Lower leg skin (tissue), 4 donors: Measurements from ENCODE around the gene APCDD1. TPM values are rescaled to one million over a fixed set of nuclear protein-coding genes. Genes with fewer than 3 reads are reported as not detected.

Source experiments
- DNase-seq, 2 donors: peaks; one replicate each; pipeline ENCODE4 v3.0.0-alpha.2; 2019; ENCODE audit warnings: low spot score in 2 of 2
- H3K4me3 ChIP-seq: fragments of 200-600 bp; sonication (generic); 2 replicates; pipeline ENCODE4 v1.5.1; 2017; ENCODE audit warnings: mild to moderate bottlenecking, low read depth; ENCODE audit not compliant: poor library complexity, severe bottlenecking
- POLR2A ChIP-seq, 2 donors: fragments of 450-650 bp; IDR thresholded peaks; one replicate each; pipeline ENCODE4 v1.6.1; 2016 to 2017; ENCODE audit warnings: antibody characterized with exemption in 2 of 2, mild to moderate bottlenecking in 1 of 2, moderate library complexity in 1 of 2
- WGBS, 2 donors: methylation state at CpG; one replicate each; pipeline ENCODE4 v1.1.5; 2018; 5-methylcytosine and 5-hydroxymethylcytosine counted together
- intact Hi-C: fragments of 100-400 bp; cut with DNase I; formaldehyde crosslinking; loops from one replicate; pipeline ENCODE4 v1.15.0; 2023; ENCODE audit warnings: low total_unique reads
- total RNA-seq, 4 donors: library from RNA; depleted of rRNA; stranded (reverse); fragments of >200 nt; gene quantifications; one replicate each; pipeline ENCODE4 v1.1.0, GENCODE V29; 2016
- TF ChIP-seq, protein P1 (sequence below), 3 donors: fragments of 450-650 bp; IDR thresholded peaks; one replicate each; pipeline ENCODE4 v1.5.1; 2016; ENCODE audit warnings: antibody characterized with exemption in 3 of 3, mild to moderate bottlenecking in 3 of 3, moderate library complexity in 2 of 3

The APCDD1 gene
- total RNA-seq, 4 donors from 2014 or later = 76.6 to 192 (median 180) TPM

DNA sequence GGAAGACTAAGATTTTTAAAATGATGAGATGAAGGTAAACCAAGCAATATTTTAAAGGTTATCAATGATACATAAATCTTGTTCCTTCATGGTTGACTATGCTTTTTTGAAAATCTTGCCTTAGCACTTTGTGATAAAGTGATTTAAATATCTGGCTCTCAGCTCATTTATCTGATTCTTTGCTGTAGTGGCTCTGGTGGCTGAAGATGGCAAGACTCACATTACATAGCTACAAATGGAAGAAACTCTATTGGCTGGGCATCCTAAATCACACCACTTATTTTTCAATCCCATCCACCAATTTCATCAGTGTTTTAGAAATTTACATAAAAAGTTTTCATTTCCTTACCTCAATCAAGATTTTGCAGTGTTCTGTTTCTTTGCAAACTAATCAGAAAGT, 16.6 kb upstream of the APCDD1 start:
- no peak for TF ChIP-seq POLR2A (IDR thresholded peaks at IDR 0.05)
- TF ChIP-seq, protein P1, sequence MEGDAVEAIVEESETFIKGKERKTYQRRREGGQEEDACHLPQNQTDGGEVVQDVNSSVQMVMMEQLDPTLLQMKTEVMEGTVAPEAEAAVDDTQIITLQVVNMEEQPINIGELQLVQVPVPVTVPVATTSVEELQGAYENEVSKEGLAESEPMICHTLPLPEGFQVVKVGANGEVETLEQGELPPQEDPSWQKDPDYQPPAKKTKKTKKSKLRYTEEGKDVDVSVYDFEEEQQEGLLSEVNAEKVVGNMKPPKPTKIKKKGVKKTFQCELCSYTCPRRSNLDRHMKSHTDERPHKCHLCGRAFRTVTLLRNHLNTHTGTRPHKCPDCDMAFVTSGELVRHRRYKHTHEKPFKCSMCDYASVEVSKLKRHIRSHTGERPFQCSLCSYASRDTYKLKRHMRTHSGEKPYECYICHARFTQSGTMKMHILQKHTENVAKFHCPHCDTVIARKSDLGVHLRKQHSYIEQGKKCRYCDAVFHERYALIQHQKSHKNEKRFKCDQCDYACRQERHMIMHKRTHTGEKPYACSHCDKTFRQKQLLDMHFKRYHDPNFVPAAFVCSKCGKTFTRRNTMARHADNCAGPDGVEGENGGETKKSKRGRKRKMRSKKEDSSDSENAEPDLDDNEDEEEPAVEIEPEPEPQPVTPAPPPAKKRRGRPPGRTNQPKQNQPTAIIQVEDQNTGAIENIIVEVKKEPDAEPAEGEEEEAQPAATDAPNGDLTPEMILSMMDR (IDR thresholded peaks at IDR 0.05) = no peak
- intact Hi-C loops = no loop called here
- no peak overlapping the region for H3K4me3 ChIP-seq
- no peak for DNase-seq

GRCh38 chr18:10439898-10440297, 14.5 kb upstream of the APCDD1 start:
- TF ChIP-seq, protein P1 (IDR thresholded peaks at IDR 0.05) = no peak
- TF ChIP-seq POLR2A (IDR thresholded peaks at IDR 0.05) = no peak
- intact Hi-C loops = no loop called here
- DNase-seq = no peak
- H3K4me3 ChIP-seq = no peak overlapping the region
- 93 to 94% methylated on average over 8 of the region's 8 CpGs for WGBS, 2 donors

DNA sequence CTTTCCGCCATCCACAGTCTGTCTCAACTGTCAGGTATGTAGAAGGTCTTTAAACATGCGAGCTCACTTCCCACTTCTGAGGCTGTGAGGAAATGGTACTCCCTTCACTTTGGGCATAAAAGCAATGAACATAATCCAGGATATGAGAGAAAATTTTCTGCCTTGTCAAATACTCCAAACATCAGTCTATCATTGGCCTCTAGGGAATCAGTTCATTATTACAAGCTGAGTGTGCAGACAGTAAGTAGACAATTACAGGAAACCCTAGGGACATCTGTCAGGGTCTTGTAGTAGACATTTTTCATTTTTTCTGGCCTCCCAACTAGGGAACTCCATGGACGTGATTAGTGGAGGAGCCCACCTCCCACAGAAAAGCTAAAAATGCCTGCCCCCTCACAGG, 13.6 kb upstream of the APCDD1 start:
- intact Hi-C loops = no loop called here
- no peak for DNase-seq
- TF ChIP-seq, protein P1 (IDR thresholded peaks at IDR 0.05) = no peak
- TF ChIP-seq POLR2A (IDR thresholded peaks at IDR 0.05) = no peak
- H3K4me3 ChIP-seq = no peak overlapping the region
- WGBS, 2 donors = 88% methylated on average over 3 of the region's 3 CpGs

DNA sequence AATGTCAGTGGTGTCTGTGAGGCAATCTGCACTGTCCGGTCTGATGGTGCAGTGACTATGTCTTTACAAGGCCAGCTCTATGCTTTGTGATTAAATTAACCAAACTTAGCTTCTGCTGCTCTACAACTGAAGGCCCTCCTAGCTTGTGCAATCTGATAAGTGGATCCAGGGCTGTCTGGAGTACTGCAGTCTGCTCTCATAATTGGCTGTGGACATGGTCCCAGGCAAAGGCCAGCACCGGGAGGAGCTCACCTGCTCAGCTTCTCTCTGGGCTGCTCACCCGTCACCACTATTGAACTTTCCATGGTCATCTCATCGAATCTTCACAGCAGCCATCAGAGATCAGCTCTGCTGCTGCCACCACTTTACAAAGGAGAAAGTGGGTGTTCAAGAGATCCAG, 13.0 kb upstream of the APCDD1 start:
- 92 to 94% methylated on average over 4 of the region's 4 CpGs for WGBS, 2 donors
- intact Hi-C loops = no loop called here
- no peak overlapping the region for H3K4me3 ChIP-seq
- no peak for DNase-seq
- TF ChIP-seq, protein P1 (IDR thresholded peaks at IDR 0.05) = no peak

DNA sequence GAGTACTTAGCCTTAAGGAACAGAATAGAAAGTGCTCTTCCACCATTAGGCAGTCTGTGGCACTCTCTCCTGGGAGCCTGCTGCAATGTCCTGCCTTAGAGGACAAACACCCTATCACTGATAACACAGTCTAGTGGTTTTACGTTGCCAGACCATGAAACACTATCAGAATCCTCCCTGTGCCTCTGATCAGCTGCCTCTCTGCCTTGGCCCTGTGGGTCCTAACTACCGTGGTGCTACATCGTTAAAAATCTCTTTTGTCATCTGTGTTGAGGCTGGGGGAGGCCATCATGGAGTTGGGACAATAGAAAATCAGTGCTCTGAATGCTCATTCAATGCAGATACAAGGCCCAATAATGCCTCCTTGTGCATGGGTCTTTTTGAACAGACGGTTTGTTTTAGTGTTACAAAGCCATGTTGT, 11.9 kb upstream of the APCDD1 start:
- intact Hi-C loops = no loop called here
- no peak for DNase-seq
- no peak for TF ChIP-seq POLR2A (IDR thresholded peaks at IDR 0.05)
- TF ChIP-seq, protein P1 (IDR thresholded peaks at IDR 0.05) = no peak
- 75 to 82% methylated on average over 4 of the region's 4 CpGs for WGBS, 2 donors
- no peak overlapping the region for H3K4me3 ChIP-seq

DNA sequence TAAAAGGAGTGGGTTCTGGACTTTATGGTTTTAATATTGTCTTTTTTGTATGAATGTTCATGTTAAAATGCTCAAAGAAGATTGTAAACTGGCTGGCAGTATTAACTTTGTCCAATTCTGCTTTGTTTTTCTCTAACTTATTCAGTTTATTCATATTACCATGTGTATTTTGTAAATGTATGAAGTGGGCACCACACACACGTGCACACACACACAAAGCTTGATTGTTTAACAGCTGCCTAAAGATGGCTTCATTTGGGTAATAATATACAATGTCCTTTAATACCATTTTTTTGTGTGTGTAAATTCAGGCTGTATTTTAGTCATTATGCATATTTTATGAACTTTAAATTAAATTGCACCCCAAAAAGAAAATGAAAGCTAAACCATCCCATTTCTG, 11.4 kb upstream of the APCDD1 start:
- DNase-seq = no peak
- TF ChIP-seq, protein P1 (IDR thresholded peaks at IDR 0.05) = no peak
- no peak for TF ChIP-seq POLR2A (IDR thresholded peaks at IDR 0.05)
- no peak overlapping the region for H3K4me3 ChIP-seq
- intact Hi-C loops = no loop called here
- WGBS, 2 donors = 82 to 88% methylated on average over 1 of the region's 1 CpG
